GM12878 (cell line): ENCODE data around the gene LCN12. TPM values are rescaled to one million over a fixed set of nuclear protein-coding genes. Genes with fewer than 3 reads are reported as not detected.

Source experiments
- ATAC-seq: fragments of 200-7000 bp; cut with Tn5 transposase; 3 replicates; pipeline ENCODE4 v1.9.1; 2020; ENCODE audit warnings: mild to moderate bottlenecking, moderate library complexity
- BruUV-seq: library from RNA; stranded (reverse); fragments of 400-500 nt; replicated peaks from 2 replicates; lab custom pipeline; 2021; lab: Mats Ljungman, UMichigan
- CTCF ChIA-PET: fragments of 300-600 bp; sonication (Branson Sonifier 250); formaldehyde crosslinking; extraction: SDS; loops from one replicate; lab custom pipeline; 2021; ENCODE audit warnings: inconsistent platforms; lab: Yijun Ruan, JAX
- POLR2A ChIA-PET: fragments of 350-600 bp; formaldehyde crosslinking; extraction: SDS; loops from one replicate; lab custom pipeline; 2021; ENCODE audit warnings: inconsistent platforms; lab: Charles Lee
- RAD21 ChIA-PET: fragments of 300-600 bp; sonication (Branson Sonifier 250); formaldehyde crosslinking; loops from one replicate; lab custom pipeline; 2023; ENCODE audit warnings: antibody characterized with exemption; ENCODE audit not compliant: unreplicated experiment; lab: Charles Lee
- SMC1A ChIA-PET: fragments of 300-600 bp; sonication (Branson Sonifier 250); formaldehyde crosslinking; loops from one replicate; lab custom pipeline; 2023; ENCODE audit not compliant: unreplicated experiment, uncharacterized antibody; lab: Charles Lee
- DNase-seq: peaks from one replicate; pipeline ENCODE4 v3.0.0-alpha.2; 2011; ENCODE audit warnings: low read depth, low spot score
- FAIRE-seq: peaks from 3 replicates; lab custom pipeline; 2011; peaks lifted over from hg19 to GRCh38; lab: Jason Lieb, UNC
- H2AFZ ChIP-seq: 2 replicates; pipeline ENCODE4 v1.6.0; 2011; ENCODE audit warnings: low read depth, low read length, control low read depth; ENCODE audit not compliant: control insufficient read depth
- H3K27ac ChIP-seq: 2 replicates; pipeline ENCODE4 v1.5.1; 2011; ENCODE audit warnings: control low read depth; ENCODE audit not compliant: control insufficient read depth, insufficient read depth
- H3K27me3 ChIP-seq, 2 experiments: replicated peaks in 1 of 2; 2 replicates each; pipeline versions ENCODE4 v1.6.0 to v1.6.1; 2011; ENCODE audit warnings: low read length in 1 of 2; ENCODE audit not compliant: control insufficient read depth in 2 of 2, insufficient read depth in 2 of 2
- H3K36me3 ChIP-seq, 2 experiments: 2 replicates each; pipeline ENCODE4 v1.5.1; 2011; ENCODE audit warnings: low read length in 1 of 2; ENCODE audit not compliant: control insufficient read depth in 2 of 2, insufficient read depth in 2 of 2
- H3K4me1 ChIP-seq: 2 replicates; pipeline ENCODE4 v1.6.1; 2011; ENCODE audit warnings: mild to moderate bottlenecking, low read length, moderate library complexity, mixed read lengths; ENCODE audit not compliant: control insufficient read depth, insufficient read depth
- H3K4me2 ChIP-seq: 2 replicates; pipeline ENCODE4 v1.6.0; 2011; ENCODE audit warnings: control low read depth; ENCODE audit not compliant: control insufficient read depth, insufficient read depth
- H3K4me3 ChIP-seq: fragments of 200-600 bp; sonication (generic); 2 replicates; pipeline ENCODE4 v1.5.1; 2016
- H3K79me2 ChIP-seq: 2 replicates; pipeline ENCODE4 v1.6.0; 2011; ENCODE audit warnings: low read length; ENCODE audit not compliant: control insufficient read depth, insufficient read depth
- H3K9ac ChIP-seq: 2 replicates; pipeline ENCODE4 v1.8.0; 2011; ENCODE audit warnings: low read length, control low read depth, mixed read lengths; ENCODE audit not compliant: control insufficient read depth, insufficient read depth
- H3K9me3 ChIP-seq: replicated peaks from 3 replicates; pipeline ENCODE4 v1.5.1; 2011; ENCODE audit warnings: mild to moderate bottlenecking, low read length; ENCODE audit not compliant: control insufficient read depth, insufficient read depth
- H4K20me1 ChIP-seq: 2 replicates; pipeline ENCODE4 v1.6.0; 2011; ENCODE audit not compliant: control insufficient read depth, insufficient read depth
- ATF7 ChIP-seq: fragments of 450-650 bp; IDR thresholded peaks from 2 replicates; pipeline ENCODE4 v1.6.1; 2016; ENCODE audit warnings: low read depth, mild to moderate bottlenecking
- EGR1 ChIP-seq, 2 experiments: IDR thresholded peaks; 1 replicate in 1 of 2; 2 replicates in 1 of 2; pipeline ENCODE4 v1.6.1; 2011 to 2012; ENCODE audit warnings: low read depth in 2 of 2, low read length in 2 of 2, borderline replicate concordance in 1 of 2, mild to moderate bottlenecking in 1 of 2, moderate library complexity in 1 of 2
- HDAC2 ChIP-seq: fragments of 200-600 bp; sonication (generic); IDR thresholded peaks from 2 replicates; pipeline ENCODE4 v1.6.1; 2017
- HDGF ChIP-seq: fragments of 450-650 bp; IDR thresholded peaks from 2 replicates; pipeline ENCODE4 v1.6.1; 2016; ENCODE audit warnings: antibody characterized with exemption
- IRF3 ChIP-seq: fragments of 450-650 bp; IDR thresholded peaks from 2 replicates; pipeline ENCODE4 v1.6.1; 2014; ENCODE audit warnings: mild to moderate bottlenecking
- LARP7 ChIP-seq: fragments of 450-650 bp; IDR thresholded peaks from 2 replicates; pipeline ENCODE4 v1.6.1; 2017; ENCODE audit warnings: mild to moderate bottlenecking
- MTA3 ChIP-seq: IDR thresholded peaks from 2 replicates; pipeline ENCODE4 v1.6.1; 2012; ENCODE audit warnings: low read length, inconsistent platforms, borderline replicate concordance
- NFYB ChIP-seq: IDR thresholded peaks from 2 replicates; pipeline ENCODE4 v1.6.1; 2011; ENCODE audit warnings: low read depth, mild to moderate bottlenecking, low read length, improper control_type of control experiment, moderate library complexity; ENCODE audit not compliant: insufficient read depth
- NR2F1 ChIP-seq: fragments of 450-650 bp; conservative IDR thresholded peaks from 2 replicates; pipeline ENCODE4 v1.6.1; 2017; ENCODE audit warnings: mild to moderate bottlenecking
- RFX5 ChIP-seq: IDR thresholded peaks from 2 replicates; pipeline ENCODE4 v1.6.1; 2011; ENCODE audit warnings: low read depth, low read length, improper control_type of control experiment
- RUNX3 ChIP-seq: IDR thresholded peaks from 2 replicates; pipeline ENCODE4 v1.6.1; 2012; ENCODE audit warnings: low read length, inconsistent platforms
- TCF12 ChIP-seq: IDR thresholded peaks from 2 replicates; pipeline ENCODE4 v1.6.1; 2011; ENCODE audit warnings: low read depth, mild to moderate bottlenecking, low read length
- WGBS: methylation state at CpG from one replicate; pipeline ENCODE4 v1.1.6; 2016; ENCODE audit warnings: low lambda C conversion rate; ENCODE audit not compliant: insufficient replicate concordance, insufficient coverage; ENCODE audit errors: missing lambda C conversion rate; 5-methylcytosine and 5-hydroxymethylcytosine counted together
- in situ Hi-C: fragments of 300-500 bp; cut with MboI; formaldehyde crosslinking; loops from 9 replicates; pipeline ENCODE4 v1.14.3; 2018; ENCODE audit warnings: mixed read lengths
- intact Hi-C: fragments of 100-400 bp; cut with micrococcal nuclease; formaldehyde crosslinking; loops from one replicate; pipeline ENCODE4 v1.14.2; 2022; ENCODE audit not compliant: unreplicated experiment
- polyA plus RNA-seq, 11 experiments: library from polyadenylated mRNA; depleted of rRNA in 4 of 11; unstranded in 6 of 11; stranded (reverse) in 5 of 11; fragments of >200 nt; fragmentation: Nextera tagmentation in 4 of 11; fragmentation: Illumina TruSeq in 1 of 11; extraction: Ambion mirVana in 4 of 11; extraction: Trizol in 1 of 11; gene quantifications; 1 replicate in 1 of 11; 2 replicates in 10 of 11; pipeline versions ENCODE4 v1.2.1 to v1.2.3, GENCODE V29; 2011 to 2016; ENCODE audit warnings: inconsistent platforms in 2 of 11, missing spikeins in 2 of 11, low read depth in 1 of 11
- total RNA-seq, 4 experiments: library from RNA; depleted of rRNA in 3 of 4; stranded (reverse); fragments of >200 nt in 3 of 4; fragmentation: Illumina TruSeq in 1 of 4; extraction: Trizol in 1 of 4; gene quantifications; 2 replicates each; pipeline versions ENCODE4 v1.2.1 to v1.2.3, GENCODE V29; 2013 to 2021
- TF ChIP-seq, protein P1 (sequence below): IDR thresholded peaks from 2 replicates; pipeline ENCODE4 v1.6.1; 2012; ENCODE audit warnings: improper control_type of control experiment, low read depth, low read length; ENCODE audit not compliant: insufficient replicate concordance
- TF ChIP-seq, protein P2 (sequence below): fragments of 450-650 bp; IDR thresholded peaks from 2 replicates; pipeline ENCODE4 v1.6.1; 2017; ENCODE audit warnings: mild to moderate bottlenecking, low read depth, inconsistent platforms; ENCODE audit not compliant: poor library complexity, severe bottlenecking

Gene LCN12
- total and polyA plus RNA-seq, 10 of the 15 experiments (the other 5 are each of a cell fraction or from before 2014, with no cell fraction given), result 0.06 to 0.64 (median 0.40) TPM; not detected in 3

GRCh38 chr9:136958898-136959850 is 7.1 kb downstream of the LCN12 start:
- Histone ChIP-seq H3K4me1 (no peaks in the 10 kb centered on the region), H3K9me3 (no peaks in the 10 kb centered on the region), H4K20me1 (no peaks in the 10 kb centered on the region), H2AFZ (no peak overlapping the region), H3K9ac (no peak overlapping the region), H3K4me2 (no peak overlapping the region), H3K27me3 (no peaks in the 10 kb centered on the region), H3K4me3 (no peak overlapping the region), H3K79me2 (no peaks in the 10 kb centered on the region), H3K27ac (no peak overlapping the region), H3K36me3 (no peaks in the 10 kb centered on the region)
- no peak for DNase-seq
- intact Hi-C loops (no loop called here), in situ Hi-C loops (no loop called here)
- POLR2A ChIA-PET, result interaction anchor here (0.6 kb wide), 1 partner anchor 110 kb away, joined by 4 read pairs; no protein-coding TSS in a partner anchor
- WGBS, result 53% methylated on average over 27 of the region's 28 CpGs
- SMC1A ChIA-PET, result no interaction called here
- FAIRE-seq, result no peak
- RAD21 ChIA-PET, result interaction anchor here (1.3 kb wide), 1 partner anchor 11 kb away, joined by 3 read pairs; no protein-coding TSS in a partner anchor
- BruUV-seq, result no TSS peak
- ATAC-seq, result no peak
- CTCF ChIA-PET, result no interaction called here
- TF ChIP-seq ATF7, result no peak
- TF ChIP-seq, protein P1, sequence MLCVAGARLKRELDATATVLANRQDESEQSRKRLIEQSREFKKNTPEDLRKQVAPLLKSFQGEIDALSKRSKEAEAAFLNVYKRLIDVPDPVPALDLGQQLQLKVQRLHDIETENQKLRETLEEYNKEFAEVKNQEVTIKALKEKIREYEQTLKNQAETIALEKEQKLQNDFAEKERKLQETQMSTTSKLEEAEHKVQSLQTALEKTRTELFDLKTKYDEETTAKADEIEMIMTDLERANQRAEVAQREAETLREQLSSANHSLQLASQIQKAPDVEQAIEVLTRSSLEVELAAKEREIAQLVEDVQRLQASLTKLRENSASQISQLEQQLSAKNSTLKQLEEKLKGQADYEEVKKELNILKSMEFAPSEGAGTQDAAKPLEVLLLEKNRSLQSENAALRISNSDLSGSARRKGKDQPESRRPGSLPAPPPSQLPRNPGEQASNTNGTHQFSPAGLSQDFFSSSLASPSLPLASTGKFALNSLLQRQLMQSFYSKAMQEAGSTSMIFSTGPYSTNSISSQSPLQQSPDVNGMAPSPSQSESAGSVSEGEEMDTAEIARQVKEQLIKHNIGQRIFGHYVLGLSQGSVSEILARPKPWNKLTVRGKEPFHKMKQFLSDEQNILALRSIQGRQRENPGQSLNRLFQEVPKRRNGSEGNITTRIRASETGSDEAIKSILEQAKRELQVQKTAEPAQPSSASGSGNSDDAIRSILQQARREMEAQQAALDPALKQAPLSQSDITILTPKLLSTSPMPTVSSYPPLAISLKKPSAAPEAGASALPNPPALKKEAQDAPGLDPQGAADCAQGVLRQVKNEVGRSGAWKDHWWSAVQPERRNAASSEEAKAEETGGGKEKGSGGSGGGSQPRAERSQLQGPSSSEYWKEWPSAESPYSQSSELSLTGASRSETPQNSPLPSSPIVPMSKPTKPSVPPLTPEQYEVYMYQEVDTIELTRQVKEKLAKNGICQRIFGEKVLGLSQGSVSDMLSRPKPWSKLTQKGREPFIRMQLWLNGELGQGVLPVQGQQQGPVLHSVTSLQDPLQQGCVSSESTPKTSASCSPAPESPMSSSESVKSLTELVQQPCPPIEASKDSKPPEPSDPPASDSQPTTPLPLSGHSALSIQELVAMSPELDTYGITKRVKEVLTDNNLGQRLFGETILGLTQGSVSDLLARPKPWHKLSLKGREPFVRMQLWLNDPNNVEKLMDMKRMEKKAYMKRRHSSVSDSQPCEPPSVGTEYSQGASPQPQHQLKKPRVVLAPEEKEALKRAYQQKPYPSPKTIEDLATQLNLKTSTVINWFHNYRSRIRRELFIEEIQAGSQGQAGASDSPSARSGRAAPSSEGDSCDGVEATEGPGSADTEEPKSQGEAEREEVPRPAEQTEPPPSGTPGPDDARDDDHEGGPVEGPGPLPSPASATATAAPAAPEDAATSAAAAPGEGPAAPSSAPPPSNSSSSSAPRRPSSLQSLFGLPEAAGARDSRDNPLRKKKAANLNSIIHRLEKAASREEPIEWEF, result no peak
- no peak for TF ChIP-seq LARP7
- TF ChIP-seq MTA3, result no peak
- no peak for TF ChIP-seq RUNX3
- TF ChIP-seq HDAC2, result no peak
- TF ChIP-seq NR2F1, result no peak
- no peak for TF ChIP-seq TCF12
- no peak for TF ChIP-seq IRF3
- TF ChIP-seq HDGF, result no peak
- no peak for TF ChIP-seq NFYB
- TF ChIP-seq, protein P2, sequence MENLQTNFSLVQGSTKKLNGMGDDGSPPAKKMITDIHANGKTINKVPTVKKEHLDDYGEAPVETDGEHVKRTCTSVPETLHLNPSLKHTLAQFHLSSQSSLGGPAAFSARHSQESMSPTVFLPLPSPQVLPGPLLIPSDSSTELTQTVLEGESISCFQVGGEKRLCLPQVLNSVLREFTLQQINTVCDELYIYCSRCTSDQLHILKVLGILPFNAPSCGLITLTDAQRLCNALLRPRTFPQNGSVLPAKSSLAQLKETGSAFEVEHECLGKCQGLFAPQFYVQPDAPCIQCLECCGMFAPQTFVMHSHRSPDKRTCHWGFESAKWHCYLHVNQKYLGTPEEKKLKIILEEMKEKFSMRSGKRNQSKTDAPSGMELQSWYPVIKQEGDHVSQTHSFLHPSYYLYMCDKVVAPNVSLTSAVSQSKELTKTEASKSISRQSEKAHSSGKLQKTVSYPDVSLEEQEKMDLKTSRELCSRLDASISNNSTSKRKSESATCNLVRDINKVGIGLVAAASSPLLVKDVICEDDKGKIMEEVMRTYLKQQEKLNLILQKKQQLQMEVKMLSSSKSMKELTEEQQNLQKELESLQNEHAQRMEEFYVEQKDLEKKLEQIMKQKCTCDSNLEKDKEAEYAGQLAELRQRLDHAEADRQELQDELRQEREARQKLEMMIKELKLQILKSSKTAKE, result no peak
- TF ChIP-seq RFX5, result no peak
- no peak for TF ChIP-seq EGR1 (IDR thresholded peaks at IDR 0.05; ENCODE audit: borderline replicate concordance in 1 of 2, low read depth in 2 of 2, low read length in 2 of 2)
